GM19238 (cell line): ENCODE measurements around the gene ST8SIA4.

ENCODE experiments used
- DNase-seq: peaks from one replicate; pipeline ENCODE4 v3.0.0; 2011; ENCODE audit warnings: low spot score; ENCODE audit not compliant: insufficient read length

The ST8SIA4 gene

DNA sequence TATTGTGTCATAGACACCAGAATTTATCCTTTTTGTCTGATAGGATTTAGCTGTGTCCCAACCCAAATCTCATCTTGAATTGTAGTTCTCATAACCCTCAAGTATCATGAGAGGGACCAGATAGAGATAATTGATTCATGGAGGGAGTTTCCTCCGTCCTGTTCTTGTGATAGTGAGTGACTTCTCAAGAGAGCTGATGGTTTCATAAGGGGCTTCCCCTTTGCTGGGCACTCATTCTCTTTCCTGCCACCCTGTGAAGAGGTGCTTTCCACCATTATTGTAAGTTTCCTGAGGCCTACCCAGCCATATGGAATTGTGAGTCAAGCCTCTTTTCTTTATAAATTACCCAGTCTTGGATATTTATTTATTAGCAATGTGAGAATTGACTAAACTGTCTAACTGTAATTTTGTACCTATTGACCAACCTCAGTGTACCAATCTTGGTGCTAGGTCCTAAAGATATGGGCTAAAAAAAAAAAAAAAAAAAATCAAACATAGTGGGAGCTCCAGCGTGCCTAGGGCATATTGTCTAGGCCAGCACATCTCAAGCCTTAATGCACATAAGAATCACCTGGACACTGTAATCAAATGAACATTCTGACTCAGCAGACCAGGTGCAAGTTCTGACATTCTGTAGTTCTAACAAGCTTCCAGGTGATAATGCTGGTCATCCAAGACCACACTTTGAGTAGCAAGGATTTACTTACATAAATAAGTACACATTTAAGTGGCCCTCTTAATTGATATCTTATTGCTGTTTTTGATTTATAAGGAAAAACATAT is 30.5 kb downstream of the ST8SIA4 start:
- DNase-seq = no peak

DNA sequence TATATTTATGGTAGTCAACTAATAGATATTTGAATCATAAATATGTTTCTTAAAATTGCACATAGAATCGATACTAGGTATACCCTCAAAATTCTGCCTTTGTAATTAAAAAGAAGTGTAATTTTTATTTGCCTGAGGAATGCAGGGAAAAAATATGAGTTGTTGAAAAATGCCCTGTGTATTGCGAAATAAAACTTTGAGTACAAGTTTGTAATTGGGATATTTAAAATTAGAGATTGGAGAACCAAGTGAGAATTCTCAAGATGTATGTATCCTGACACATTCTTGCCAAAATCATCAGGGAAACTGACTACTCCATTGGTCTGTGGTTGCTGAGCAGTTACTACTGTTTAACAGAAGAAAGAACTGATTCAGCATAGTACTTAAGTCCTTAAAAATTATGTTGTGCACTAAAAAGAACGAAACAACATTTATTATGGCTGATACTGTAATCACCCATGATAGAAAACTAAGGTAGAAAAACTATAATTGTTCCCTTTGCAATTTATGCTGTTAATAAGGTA is 36.0 kb downstream of the ST8SIA4 start:
- no peak for DNase-seq

DNA sequence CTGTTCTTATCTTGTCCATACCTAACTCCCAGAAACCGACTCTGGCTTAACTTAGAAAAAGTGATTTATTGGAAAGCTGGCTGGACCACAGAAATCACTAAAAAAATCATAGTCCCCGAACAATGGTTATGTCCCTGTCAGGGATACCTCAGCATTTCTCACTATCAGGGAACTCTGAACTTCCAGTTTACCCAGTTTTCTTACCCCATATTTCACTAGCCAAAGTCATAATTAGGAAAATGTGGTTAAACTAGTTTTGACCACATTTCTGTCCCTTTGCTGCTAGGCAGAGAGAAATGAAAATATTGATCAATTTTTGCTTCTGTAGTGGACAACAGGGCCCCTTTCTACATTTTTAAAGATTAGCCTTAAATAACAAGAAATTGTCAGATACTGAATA is 38.2 kb downstream of the ST8SIA4 start:
- no peak for DNase-seq

DNA sequence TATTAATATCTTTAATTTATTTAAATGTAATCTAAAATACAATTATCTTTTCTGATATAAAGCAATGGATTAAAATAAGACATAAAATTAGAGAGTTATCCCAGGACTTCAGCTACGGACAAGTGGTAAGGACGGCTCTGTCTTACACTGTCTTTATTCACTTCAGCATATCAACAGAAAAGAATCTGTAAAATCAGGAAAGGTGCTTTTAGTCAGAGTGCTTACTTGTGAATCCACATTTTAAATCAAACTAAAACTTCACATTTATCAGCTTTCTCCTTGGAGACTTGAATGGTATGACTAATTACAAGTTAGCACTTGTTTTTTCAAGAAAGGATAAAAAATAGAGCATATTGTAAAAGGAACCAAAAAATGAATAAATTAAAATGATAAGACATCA is 39.3 kb downstream of the ST8SIA4 start:
- DNase-seq = no peak

DNA sequence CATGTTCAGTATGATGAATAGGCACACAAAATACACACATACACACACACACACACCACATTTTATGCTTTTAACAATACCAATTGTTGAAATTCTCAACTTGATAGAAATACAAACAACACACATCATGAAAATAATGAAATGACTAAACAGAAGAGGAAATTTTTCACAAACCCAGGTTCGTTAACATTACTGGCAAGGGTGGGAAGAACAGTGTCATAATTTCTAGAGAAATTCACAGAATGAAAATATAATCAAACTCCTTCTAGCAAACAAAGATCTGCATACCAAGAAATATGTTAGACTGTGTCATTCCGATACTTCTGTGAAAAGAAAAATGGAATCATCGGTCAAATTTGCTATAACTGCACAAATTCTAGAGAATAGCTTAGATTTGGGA is 41.9 kb downstream of the ST8SIA4 start:
- DNase-seq = no peak

DNA sequence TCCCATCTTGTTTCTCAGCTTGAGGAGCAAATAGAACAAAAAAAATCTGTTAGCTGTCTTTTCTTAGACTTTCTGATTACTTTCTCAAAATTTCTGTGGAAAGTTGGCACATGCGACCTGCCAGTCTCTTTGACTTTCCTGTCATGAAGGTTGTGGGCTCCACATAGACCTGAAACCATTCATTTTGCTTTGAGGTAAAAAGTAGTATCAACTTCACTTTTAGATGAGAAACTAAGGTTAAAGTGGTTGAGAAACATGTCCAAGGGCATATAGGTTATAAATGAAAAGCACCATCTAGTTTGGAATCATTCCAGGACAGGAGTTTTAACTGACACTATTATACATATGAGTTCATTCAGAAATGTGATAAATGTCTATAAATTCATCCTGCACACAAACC is 42.7 kb downstream of the ST8SIA4 start:
- DNase-seq = no peak

DNA sequence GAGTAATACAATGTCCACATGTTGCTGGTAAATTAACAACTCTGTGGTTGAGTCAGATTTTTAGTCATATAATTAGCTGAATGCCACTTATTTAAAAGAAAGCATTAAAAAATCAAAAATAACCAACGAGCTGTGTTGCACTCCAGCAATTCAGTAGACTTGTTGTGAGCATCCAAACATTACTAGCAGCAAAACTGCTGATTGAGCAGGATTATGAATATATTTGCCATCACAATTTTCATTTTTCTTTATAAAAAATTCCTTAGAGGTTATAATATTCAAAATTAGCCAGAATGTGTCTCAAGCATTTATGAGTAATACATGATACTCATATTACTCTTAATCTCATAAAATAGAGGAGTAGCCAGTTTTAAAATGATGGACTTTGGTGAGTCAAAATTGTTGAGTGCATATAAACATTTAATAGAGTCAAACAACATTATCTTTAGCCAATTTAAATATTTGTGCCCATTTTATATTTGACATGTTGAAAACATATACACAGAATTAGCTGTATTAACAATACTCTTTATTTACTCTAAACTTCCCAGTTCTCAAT is 44.0 kb downstream of the ST8SIA4 start:
- no peak for DNase-seq

DNA sequence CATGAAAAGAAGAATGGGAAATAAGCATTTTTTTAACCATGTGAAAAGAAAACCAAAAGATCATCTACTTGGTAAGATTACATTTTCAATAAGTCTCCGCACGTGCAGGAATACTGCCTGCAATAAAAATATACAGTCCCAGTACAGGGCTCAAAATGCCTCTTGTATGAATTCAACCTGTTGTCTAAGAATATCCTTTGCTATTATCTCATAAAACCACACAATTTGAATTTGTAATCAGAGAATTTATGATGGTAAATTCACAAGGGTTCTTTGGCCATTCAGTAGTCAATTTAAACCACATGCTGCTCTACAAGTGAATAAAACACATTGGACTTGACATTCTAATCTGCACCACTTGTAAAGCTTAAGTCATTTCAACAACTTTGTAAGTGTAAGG is 46.6 kb downstream of the ST8SIA4 start:
- DNase-seq = no peak

DNA sequence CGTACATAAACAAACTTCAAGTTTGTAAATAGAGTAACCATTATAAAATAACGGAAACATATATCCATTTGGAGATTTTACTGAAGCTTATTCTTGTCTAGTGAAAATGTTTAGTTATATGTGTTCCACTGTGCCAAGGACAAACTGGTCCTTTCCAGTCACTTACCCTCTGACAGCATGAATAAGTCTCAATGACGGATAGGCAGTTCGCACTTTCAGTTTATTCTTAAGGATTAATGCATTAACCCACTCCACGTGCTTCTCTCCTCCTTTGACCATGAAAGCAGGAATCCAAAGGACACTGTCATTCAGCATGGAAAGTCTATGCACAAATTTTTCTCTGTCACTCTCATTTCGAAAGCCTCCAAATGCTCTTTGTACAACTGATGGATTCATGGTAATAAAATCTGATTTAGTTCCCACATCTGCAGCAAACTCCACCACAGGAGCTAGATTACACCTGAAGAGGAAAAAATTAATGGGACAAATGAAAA is 47.1 kb downstream of the ST8SIA4 start:
- no peak for DNase-seq

DNA sequence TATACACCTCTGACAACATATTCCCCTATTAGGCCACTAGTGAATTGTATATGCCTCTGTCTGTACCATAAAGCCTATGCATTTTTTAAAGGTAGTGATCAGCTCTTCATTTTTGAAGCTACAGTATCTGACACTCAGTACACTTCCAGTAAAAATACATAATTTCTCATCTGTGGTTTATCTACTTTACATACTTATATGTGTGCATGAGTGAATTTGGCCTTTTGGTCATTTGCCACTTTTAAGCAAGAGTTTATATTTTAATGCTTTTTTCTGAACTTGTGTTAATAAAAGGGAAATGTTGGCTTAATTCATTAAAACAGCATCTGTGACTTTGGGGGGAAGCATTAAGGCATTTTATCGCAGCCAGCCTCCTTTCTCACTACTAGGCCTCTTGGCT is 47.8 kb downstream of the ST8SIA4 start:
- no peak for DNase-seq

DNA sequence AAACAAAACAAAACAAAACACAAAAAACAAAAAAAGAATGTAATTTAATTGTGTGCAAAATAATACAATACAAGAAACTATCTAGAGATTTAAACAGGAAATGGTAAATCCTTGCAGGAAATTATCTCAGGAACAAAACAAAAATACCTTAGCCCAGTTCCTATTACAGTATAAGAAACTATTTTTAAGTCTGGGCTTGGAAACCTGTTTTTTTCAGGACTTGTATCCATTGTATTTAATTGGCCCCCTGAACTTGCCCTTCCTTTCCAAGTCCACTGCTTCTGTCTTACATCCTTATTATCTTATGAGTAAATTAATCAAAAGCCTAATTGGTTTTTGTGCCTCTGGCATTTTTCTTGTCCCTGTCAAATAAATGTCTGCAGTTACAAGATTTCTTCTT is 48.5 kb downstream of the ST8SIA4 start:
- DNase-seq = no peak

DNA sequence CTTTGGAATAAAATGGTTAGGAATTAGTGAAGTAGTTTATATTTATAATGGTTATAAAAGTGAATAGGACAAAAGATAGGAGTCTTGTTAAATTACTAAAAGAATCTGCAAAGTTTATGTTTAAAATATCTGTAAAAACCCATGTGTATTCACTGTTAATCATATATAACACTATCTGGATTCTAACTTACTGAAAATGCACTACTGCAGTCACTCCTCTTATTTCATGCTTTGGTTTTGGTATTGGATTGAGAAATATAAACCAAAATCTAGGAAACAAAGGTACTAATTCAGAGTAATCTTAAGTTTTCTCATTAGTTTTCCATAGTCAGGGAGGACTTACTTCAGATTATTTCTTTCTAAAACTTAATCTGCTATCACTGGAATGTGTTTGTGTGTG is 49.5 kb downstream of the ST8SIA4 start:
- no peak for DNase-seq

DNA sequence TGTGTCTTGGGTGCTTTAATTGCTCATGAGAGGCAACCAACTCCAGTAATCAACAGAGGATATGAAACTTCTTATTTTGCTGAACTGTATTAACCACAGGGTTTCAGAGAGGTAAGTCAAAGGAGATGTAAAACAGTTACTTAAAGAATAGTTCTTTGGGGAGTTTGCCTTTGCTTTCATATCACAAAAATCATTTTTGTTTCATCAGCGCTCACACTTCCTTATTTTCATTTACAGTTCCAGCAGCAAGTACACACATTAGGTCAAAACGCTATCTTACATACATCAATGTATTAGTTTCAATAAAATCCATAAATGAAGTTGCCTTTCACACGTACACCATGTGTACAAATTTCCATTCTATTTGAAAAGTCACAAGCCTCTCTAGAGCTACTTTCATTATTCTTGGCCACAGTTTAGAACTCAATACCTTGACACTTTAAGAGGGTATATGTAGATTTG is 50.1 kb downstream of the ST8SIA4 start:
- DNase-seq = peak; percentile 2

DNA sequence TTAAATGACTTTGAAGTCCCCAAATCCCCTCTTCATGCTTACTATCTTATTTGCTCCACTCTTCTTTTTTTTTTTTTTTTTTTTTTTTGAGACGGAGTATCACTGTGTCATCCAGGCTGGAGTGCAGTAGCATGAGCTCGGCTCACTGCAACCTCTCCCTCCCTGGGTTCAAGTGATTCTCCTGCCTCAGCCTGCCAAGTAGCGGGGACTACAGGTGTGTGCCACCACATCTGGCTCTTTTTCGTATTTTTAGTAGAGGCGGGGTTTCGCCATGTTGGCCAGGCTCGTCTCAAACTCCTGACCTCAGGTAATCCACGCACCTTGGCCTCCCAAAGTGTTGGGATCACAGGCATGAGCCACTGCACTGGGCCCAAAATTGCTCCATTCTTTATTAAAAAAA is 51.0 kb downstream of the ST8SIA4 start:
- DNase-seq = no peak

DNA sequence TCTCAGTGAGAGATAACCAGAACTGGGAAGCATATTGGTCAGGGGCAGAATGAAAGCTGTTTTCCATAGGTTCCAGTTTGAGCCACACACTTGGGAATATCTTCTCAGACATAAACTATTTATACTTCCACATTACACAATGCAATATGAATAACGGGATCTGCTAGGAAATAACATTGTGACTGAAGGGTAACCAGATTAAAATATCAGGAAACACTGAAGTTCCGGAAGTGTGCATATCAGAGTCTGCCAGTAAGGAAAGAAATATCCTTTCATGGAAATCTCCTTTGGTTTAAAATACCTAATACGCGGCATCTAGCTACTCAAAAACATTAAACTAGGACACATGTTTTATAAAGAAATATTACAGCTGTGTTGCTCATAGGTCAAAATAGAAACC is 56.3 kb downstream of the ST8SIA4 start:
- no peak for DNase-seq

DNA sequence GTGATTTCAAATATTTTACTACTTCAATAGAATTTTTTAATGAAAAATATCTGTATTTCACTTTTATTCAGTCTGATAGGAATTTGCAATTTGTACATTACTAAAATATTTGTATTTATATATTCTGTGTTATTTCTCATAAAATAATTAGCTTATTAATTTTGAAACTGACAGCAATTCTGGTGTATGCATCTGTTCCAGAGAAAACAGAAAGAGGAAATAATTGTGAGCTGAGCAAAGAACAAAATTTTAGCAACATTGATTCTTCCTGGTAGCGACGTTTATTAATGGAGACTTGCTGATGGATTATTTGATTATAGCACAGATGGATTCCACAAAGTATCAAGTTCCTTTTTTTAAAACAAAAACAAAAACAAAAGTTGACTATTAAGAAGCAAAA is 61.0 kb downstream of the ST8SIA4 start:
- no peak for DNase-seq

DNA sequence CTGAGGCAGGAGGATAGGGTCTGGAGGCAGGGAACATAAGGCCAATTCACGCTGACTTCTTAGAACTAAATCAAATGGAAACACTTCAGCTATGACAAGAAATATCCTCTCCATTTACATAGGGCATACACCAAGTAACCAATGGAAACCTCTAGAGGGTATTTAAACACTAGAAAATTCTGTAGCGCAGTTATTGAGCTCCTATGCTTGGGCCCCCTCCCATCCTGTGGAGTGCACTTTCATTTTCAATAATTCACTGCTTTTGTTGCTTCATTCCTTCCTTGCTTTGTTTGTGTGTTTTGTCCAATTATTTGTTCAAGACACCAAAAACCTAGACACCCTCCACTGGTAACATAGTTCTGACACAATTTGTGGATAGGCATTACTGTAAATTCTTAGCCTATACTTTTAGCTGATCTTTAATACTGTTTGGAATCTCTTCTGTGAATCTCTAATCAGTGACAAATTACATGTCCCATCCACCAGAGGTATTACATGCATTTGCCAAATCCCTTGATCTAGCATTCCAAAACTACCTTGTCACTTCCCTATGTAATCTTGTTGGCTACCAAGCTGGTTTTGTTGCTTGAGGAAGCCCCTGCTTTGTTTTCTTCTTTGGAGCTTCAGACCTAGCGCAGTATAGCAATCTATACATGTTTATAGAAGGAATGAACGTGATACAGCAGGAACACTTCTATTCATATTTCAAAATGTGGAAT is 61.6 kb downstream of the ST8SIA4 start:
- no peak for DNase-seq

DNA sequence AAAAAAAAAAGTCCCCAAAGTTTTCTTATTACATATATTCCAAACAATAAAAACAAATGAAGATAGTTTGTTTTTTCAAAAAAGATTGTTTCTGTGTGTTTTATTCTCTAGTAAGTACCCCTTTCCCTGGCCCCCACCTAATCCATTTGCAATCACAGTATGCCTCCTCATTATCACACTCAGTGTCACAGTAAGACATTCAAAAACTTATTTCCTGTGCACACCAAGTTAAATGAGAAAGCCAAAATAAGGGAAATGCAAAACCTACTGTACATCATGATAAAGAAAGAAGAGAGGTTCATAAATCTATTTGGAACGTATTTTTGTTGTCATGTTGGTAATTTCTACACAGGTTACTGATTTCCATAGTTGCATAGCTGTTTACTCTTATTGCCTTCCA is 62.3 kb downstream of the ST8SIA4 start:
- DNase-seq = no peak

DNA sequence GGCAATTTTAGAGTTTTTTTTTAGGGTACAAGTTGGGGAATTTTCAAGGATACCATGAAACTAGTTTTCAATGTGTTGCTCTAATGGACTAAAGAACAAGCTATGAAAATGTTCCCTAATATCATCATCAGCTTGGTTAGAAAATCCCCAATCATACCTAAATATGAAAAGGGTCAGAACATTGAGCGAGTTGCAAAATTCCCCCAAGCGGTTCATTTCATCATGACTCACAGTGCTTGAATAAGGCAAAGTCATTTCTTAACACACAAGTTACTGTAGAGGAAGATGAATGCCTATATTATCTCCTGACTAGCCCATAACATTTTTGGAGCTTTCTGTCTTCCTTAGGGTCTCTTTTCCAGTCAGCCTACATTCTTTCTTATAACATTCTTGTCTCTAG is 62.7 kb downstream of the ST8SIA4 start:
- no peak for DNase-seq

DNA sequence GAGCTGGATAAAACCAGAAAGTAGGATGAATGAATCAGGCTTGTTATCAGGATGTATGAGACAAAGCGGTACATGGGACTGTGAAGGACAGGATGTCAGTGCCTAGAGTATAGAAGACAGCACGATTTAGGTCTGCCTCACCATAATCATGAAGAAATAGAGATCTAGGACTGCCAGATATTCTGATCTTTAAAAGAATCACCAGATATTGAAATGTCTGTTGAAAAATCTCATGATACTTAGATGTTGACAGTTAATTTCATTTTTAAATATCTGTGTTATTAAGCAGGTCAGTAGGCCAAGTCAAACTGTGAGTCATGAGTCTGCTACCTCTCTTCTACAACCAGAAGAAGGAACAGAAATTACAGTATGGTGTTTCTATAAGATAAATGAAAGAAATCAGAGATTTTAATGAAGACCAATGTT is 65.0 kb downstream of the ST8SIA4 start:
- DNase-seq = no peak

DNA sequence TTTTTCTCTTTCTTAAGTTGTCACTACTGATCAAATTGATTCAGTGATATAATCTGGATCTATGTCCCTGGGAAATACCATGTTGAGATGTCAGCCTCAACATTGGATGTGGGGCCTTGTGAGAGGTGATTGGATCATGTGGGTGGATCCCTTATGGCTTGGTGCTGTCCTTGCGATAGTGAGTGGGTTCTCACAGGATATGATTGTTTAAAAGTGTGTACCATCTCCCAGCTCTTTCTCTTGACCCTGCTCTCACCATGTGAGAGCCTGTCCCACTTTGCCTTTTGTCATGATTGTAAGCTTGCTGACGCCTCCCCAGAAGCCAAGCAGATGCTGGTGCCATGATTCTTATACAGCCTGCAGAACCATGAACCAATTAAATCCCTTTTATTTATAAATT is 68.6 kb downstream of the ST8SIA4 start:
- no peak for DNase-seq
